ENCODE measurements around the gene GPR137B. TPM values are rescaled to one million over a fixed set of nuclear protein-coding genes. Genes with fewer than 3 reads are reported as not detected.
A peak's percentile ranks its signal among the peaks of the same experiment; 100 is the strongest.

GPR137B gene
- 4.4 and 12.1 TPM in 2 replicates for total RNA-seq

DNA sequence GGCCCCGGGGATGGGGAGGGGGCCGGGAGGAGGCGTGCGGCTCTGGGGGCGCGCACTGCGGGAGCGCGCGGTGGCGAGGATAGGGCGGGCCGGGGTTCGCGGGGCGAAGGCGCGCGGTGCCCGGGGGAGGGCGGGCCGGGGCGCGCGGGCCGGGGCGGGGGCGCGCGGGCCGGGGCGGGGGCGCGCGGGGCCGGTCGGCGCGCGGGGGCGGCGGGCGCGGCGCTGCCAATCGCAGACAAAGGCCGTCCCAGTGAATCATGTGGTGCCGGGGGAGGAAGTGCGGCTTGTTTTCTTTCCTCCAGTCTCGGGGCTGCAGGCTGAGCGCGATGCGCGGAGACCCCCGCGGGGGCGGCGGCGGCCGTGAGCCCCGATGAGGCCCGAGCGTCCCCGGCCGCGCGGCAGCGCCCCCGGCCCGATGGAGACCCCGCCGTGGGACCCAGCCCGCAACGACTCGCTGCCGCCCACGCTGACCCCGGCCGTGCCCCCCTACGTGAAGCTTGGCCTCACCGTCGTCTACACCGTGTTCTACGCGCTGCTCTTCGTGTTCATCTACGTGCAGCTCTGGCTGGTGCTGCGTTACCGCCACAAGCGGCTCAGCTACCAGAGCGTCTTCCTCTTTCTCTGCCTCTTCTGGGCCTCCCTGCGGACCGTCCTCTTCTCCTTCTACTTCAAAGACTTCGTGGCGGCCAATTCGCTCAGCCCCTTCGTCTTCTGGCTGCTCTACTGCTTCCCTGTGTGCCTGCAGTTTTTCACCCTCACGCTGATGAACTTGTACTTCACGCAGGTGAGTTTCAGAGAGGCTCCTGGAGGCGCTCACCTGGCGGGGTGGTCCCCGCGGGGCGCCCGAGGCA lies at the start of gene GPR137B:
GPR137B (plus strand) TSS at position 287 of the 851 bp plus-strand sequence; CDS start at position 371, 84 bp downstream.
- DNase-seq (ENCODE audit: low read depth in 2 of 2): peak; percentile 61 to 62

DNA sequence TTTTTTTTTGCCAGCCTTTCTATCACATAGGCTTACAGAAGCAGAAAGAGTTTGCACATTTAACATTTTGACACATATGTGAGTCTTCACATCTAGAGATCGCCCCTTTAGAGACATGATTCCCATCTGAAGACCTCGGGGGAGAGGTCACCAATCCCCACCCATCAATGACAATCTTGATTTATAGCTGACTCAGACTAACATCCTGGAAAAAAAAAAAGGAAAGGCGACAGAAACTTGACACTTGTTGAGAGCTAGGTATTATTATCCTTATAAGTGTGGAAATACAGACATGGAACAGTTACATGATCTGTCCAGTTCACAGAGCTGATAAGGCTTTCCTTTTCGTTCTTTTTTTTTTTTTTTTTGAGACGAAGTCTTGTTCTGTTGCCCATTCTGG lies 49.4 kb upstream of the GPR137B start:
- DNase-seq (ENCODE audit: low read depth in 2 of 2): no peak

DNA sequence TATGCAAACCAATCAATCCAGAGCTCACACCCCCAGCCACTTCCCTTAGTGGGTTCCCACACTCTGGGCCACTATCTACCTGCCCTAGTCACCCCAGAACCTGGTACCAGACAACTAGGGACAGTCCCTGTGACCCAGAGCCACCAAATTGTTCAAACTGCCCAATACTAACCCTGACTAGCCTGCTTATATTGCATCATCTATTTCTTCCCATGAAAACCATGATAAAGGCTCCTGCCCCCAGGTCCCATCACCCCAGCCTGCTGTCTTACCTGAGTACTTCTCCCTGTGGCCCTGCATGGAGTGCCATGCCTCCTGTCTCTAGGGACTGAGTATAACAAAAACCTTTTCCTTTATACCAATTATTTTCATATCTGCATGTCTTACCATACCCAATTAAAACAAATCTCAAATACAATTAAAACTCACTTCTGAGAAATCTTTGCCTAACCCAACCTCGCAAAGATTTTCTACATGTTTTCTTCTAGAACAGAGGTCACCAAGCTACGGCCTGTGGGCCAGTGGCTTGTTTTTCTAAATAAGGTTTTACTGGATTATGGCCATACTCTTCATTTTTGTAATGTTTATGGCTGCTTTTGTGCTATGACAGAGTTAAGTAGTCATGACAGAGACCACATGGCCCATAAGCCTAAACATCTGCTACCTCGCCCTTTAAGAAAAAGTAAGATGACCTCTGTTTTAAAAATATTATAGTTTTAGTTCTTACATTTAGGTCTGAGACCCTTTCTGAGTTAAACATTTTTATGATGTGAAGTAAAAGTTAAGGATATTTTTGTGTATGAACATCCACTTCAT lies 46.4 kb upstream of the GPR137B start:
- no peak for DNase-seq (ENCODE audit: low read depth in 2 of 2)

- DNase-seq (ENCODE audit: low read depth in 2 of 2): peak; percentile 44 to 98
These were observed 45.5 kb upstream of the GPR137B start for GRCh38 chr1:236096660-236097482.

DNA sequence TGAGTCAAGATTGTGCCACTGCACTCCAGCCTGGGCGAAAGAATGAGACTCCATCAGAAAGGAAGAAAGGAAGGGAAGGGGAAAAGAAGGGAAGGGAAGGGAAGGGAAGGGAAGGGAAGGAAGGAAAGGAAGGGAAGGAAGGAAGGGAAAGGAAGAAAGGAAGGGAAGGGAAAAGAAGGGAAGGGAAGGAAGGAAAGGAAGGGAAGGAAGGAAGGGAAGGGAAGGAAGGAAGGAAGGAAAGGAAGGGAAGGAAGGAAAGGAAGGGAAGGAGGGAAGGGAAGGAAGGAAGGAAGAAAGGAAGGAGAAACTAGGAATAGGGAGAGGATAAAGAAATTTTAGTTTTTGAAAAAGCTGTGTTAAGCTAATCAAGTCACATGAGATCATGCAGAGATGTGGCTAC lies 44.1 kb upstream of the GPR137B start:
- DNase-seq (ENCODE audit: low read depth in 2 of 2): no peak

DNA sequence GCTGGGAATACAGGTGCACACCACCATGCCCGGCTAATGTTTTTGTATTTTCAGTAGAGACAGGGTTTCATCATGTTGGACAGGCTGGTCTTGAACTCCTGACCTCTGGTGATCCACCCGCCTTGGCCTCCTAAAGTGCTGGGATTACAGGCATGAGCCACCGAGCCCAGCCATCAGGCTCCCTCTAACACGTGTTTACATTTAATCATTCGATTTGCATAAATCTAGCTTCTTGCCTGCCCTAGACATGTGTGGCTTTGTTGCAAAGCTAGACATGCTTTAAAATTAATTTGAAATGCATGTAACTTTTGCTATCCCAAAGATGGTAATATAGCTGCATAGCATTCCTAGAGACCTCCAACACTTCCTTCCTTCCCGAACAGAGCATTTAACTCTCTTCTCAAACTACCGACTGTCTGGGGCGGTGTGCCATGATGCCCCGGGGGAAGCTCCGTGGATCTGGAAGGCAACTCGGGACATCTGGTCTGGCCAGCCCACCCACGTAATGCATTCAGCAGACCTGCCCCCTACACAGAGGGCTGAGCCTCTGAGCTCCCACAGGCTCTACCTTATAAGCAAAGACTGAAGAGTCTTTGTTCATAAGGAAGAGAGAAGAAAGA lies 42.9 kb upstream of the GPR137B start:
- no peak for DNase-seq (ENCODE audit: low read depth in 2 of 2)

GRCh38 chr1:236100799-236101198 lies 41.5 kb upstream of the GPR137B start:
- no peak for DNase-seq (ENCODE audit: low read depth in 2 of 2)

- no peak for DNase-seq (ENCODE audit: low read depth in 2 of 2)
These were observed 40.8 kb upstream of the GPR137B start for GRCh38 chr1:236101233-236102200.

DNA sequence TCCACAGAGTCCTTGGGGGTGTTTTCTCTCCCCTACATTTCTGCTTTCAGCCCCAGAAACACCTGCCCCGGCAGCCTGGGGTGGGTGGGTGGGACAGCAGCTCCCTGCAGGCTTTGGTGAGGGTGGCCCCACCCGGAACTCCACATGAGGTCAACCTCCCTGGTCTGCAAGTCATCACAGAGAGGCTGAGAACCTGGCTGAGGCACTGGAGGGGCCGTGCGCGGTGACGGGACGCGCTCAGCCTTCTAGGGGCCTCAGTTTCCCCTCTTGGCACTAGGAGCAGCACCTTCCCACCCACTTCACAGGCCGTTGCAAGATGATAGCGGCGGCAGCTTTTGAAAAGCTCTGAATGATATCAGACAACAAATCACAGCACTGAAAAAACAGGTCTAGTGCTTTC lies 39.7 kb upstream of the GPR137B start:
- DNase-seq (ENCODE audit: low read depth in 2 of 2): no peak

- DNase-seq (ENCODE audit: low read depth in 2 of 2): no peak
These were observed 39.3 kb upstream of the GPR137B start for GRCh38 chr1:236103059-236103458.

DNA sequence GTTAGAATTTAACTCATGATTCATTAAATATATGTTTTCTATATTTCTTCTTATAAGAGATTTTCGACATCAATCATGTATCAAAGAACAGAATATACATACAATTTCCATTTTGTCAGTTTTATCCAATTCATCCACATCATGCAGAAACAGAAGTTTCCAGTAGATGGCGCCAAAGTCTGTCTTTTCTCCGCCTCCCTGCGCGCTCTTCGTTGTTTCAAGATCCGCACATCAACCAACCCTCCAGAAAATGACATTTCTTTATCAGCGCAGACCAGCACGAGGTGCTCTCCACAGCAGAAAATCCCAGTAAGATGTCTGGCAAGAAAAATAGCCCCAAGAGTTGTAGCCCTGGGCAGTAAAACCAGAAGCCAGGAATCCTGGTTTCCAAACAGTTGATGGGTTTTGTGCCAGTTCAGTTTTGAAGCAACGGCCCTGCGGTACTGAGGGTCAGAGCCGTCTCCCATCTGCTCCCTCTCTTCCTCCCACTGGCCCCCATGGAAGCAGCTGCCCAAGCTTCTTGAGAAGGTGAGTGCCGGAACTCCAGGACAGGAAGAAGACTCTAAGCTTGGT lies 38.6 kb upstream of the GPR137B start:
- DNase-seq (ENCODE audit: low read depth in 2 of 2): peak; percentile 59 to 74

GRCh38 chr1:236107121-236107907 lies 35.0 kb upstream of the GPR137B start:
- DNase-seq (ENCODE audit: low read depth in 2 of 2): no peak

GRCh38 chr1:236108027-236108648 lies 34.2 kb upstream of the GPR137B start:
- no peak for DNase-seq (ENCODE audit: low read depth in 2 of 2)

DNA sequence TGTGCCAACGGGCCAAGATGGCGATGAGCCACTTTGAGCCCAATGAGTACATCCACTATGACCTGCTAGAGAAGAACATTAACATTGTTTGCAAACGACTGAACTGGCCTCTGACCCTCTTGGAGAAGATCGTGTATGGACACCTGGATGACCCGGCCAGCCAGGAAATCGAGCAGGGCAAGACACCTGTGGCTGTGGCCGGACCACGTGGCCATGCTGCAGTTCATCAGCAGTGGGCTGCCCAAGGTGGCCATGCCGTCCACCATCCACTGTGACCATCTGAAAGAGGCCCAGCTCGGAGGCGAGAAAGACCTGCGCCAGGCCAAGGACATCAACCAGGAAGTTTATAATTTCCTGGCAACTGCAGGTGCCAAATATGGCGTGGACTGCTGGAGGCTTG lies 32.2 kb upstream of the GPR137B start:
- no peak for DNase-seq (ENCODE audit: low read depth in 2 of 2)

GRCh38 chr1:236111527-236112331 lies 30.6 kb upstream of the GPR137B start:
- DNase-seq (ENCODE audit: low read depth in 2 of 2): no peak

- no peak for DNase-seq (ENCODE audit: low read depth in 2 of 2)
These were observed 30.1 kb upstream of the GPR137B start for GRCh38 chr1:236112332-236112627.

GRCh38 chr1:236113324-236114032 lies 28.9 kb upstream of the GPR137B start:
- no peak for DNase-seq (ENCODE audit: low read depth in 2 of 2)

Measured in lung microvascular endothelial cell (primary cell).